ENCODE measurements around the gene CLEC5A. TPM values are rescaled to one million over a fixed set of nuclear protein-coding genes. Genes with fewer than 3 reads are reported as not detected.

CLEC5A gene
- not detected in 5 replicates for total RNA-seq (2022; extraction: Qiagen RNA extraction)

DNA sequence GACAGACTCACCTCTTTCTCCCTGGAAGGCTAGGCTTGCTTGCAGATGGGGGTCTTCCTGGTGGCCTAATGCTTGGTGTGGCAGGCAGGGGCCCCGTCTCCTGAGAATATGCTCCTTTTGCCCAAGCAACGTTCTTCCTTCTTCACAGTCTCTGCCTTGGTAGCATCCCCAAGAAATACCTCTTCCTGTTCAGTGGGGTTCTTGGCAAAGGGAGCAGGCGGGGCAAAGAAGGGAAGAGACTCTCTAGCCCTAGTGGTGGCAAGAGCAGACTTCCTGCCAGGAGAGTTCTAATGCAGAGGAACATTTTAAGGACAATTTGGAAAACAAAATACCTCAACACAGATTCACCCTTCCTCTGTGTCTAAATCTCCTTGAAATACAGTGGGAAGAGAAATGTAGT is at the start of gene CLEC5A:
Gene CLEC5A (minus strand): TSS at position 179 of the 400 bp plus-strand sequence. CDS start 682 bp downstream, outside the sequence.

GRCh38 chr7:141973673-141974072 is 26.9 kb upstream of the CLEC5A start, which contains the start of gene TAS2R38:
TAS2R38 (minus strand) TSS chr7:141973773; CDS start chr7:141973689, 84 bp downstream.

GRCh38 chr7:141916099-141916498 is 30.7 kb downstream of the CLEC5A start, which contains the start of gene OR9A4:
OR9A4 (plus strand) TSS chr7:141916399; CDS start chr7:141918876, 2,477 bp downstream.

Other genes starting within 250 kb of the CLEC5A start
- gene DENND11, start 244.8 kb downstream of the CLEC5A start, total RNA-seq (2022; extraction: Qiagen RNA extraction) = 4.7 to 6.2 TPM (median 5.9 TPM) in 5 replicates
- not detected in 5 replicates for gene WEE2, start 238.6 kb downstream of the CLEC5A start, total RNA-seq (2022; extraction: Qiagen RNA extraction)
- gene SSBP1, start 208.6 kb downstream of the CLEC5A start, total RNA-seq (2022; extraction: Qiagen RNA extraction) = 270 to 355 TPM (median 288 TPM) in 5 replicates
- gene TAS2R3, start 182.9 kb downstream of the CLEC5A start, total RNA-seq (2022; extraction: Qiagen RNA extraction) = not detected in 5 replicates
- gene TAS2R4, start 170.3 kb downstream of the CLEC5A start, total RNA-seq (2022; extraction: Qiagen RNA extraction) = 0.07 to 0.16 TPM (median 0.14 TPM) in 5 replicates
- gene TAS2R5, start 156.8 kb downstream of the CLEC5A start, total RNA-seq (2022; extraction: Qiagen RNA extraction) = 0.31 to 0.45 TPM (median 0.36 TPM) in 5 replicates
- gene PRSS37, start 105.5 kb downstream of the CLEC5A start, total RNA-seq (2022; extraction: Qiagen RNA extraction) = not detected in 5 replicates
- gene OR9A4, start 30.6 kb downstream of the CLEC5A start, total RNA-seq (2022; extraction: Qiagen RNA extraction) = not detected in 5 replicates
- not detected in 5 replicates for gene TAS2R38, start 26.8 kb upstream of the CLEC5A start, total RNA-seq (2022; extraction: Qiagen RNA extraction)
- gene MGAM, start 48.9 kb upstream of the CLEC5A start, total RNA-seq (2022; extraction: Qiagen RNA extraction) = 0.48 to 0.74 TPM (median 0.56 TPM) in 5 replicates
- 0.03 TPM in 1 of 5 replicates, not detected in the others for gene MGAM2, start 164.7 kb upstream of the CLEC5A start, total RNA-seq (2022; extraction: Qiagen RNA extraction)

Measured in A549 treated with Mapracorat at 1 μM for 4 hours (cell line).